Mesendoderm (in vitro differentiated cells): ENCODE measurements around the gene HTR3E.

Experiments
- DNase-seq: peaks from one replicate; pipeline ENCODE4 v3.0.0; 2013
- H2AK5ac ChIP-seq: 2 replicates; pipeline ENCODE4 v1.6.1; 2013; ENCODE audit warnings: low read length, inconsistent platforms
- H2BK120ac ChIP-seq: 2 replicates; pipeline ENCODE4 v1.6.1; 2013; ENCODE audit warnings: low read depth, mild to moderate bottlenecking, low read length, moderate library complexity, mixed read lengths
- H2BK15ac ChIP-seq: replicated peaks from 2 replicates; pipeline ENCODE4 v1.6.1; 2013; ENCODE audit warnings: low read depth, mild to moderate bottlenecking, moderate library complexity
- H2BK5ac ChIP-seq: 2 replicates; pipeline ENCODE4 v1.6.1; 2013; ENCODE audit warnings: low read length, inconsistent platforms
- H3K18ac ChIP-seq: 2 replicates; pipeline ENCODE4 v1.6.1; 2013; ENCODE audit warnings: mild to moderate bottlenecking, low read length, mixed read lengths
- H3K23ac ChIP-seq: one replicate; pipeline ENCODE4 v1.6.1; 2013; ENCODE audit warnings: low read length
- H3K27ac ChIP-seq: 2 replicates; pipeline ENCODE4 v1.5.1; 2013; ENCODE audit warnings: low read depth, mild to moderate bottlenecking, inconsistent platforms, low read length, moderate library complexity
- H3K27me3 ChIP-seq: 2 replicates; pipeline ENCODE4 v1.6.1; 2013; ENCODE audit warnings: low read length, control low read depth, mild to moderate bottlenecking, inconsistent platforms; ENCODE audit not compliant: insufficient read depth, poor library complexity
- H3K36me3 ChIP-seq: 2 replicates; pipeline ENCODE4 v1.6.1; 2013; ENCODE audit warnings: low read length, inconsistent platforms; ENCODE audit not compliant: control insufficient read depth, insufficient read depth
- H3K4ac ChIP-seq: one replicate; pipeline ENCODE4 v1.6.1; 2013; ENCODE audit warnings: low read depth, mild to moderate bottlenecking, low read length, moderate library complexity
- H3K4me1 ChIP-seq: 2 replicates; pipeline ENCODE4 v1.6.1; 2013; ENCODE audit warnings: low read depth, low read length, inconsistent platforms; ENCODE audit not compliant: control insufficient read depth
- H3K4me2 ChIP-seq: 2 replicates; pipeline ENCODE4 v1.6.1; 2013; ENCODE audit warnings: low read length
- H3K4me3 ChIP-seq: 2 replicates; pipeline ENCODE4 v1.5.1; 2013; ENCODE audit warnings: mild to moderate bottlenecking, low read length
- H3K56ac ChIP-seq: one replicate; pipeline ENCODE4 v1.6.1; 2013; ENCODE audit warnings: low read length
- H3K79me1 ChIP-seq: 2 replicates; pipeline ENCODE4 v1.6.1; 2013; ENCODE audit warnings: low read length, inconsistent platforms
- H3K79me2 ChIP-seq: 2 replicates; pipeline ENCODE4 v1.6.1; 2013; ENCODE audit warnings: mild to moderate bottlenecking, low read length; ENCODE audit not compliant: control insufficient read depth, insufficient read depth
- H3K9ac ChIP-seq: 2 replicates; pipeline ENCODE4 v1.6.1; 2013; ENCODE audit warnings: low read length, inconsistent platforms
- H4K5ac ChIP-seq: one replicate; pipeline ENCODE4 v1.6.1; 2013; ENCODE audit warnings: low read length
- H4K8ac ChIP-seq: one replicate; pipeline ENCODE4 v1.6.1; 2013; ENCODE audit warnings: low read depth, mild to moderate bottlenecking, control low read depth, low read length, moderate library complexity
- WGBS: extraction: QIAGEN DNeasy Blood & Tissue Kit; methylation state at CpG from one replicate; pipeline ENCODE4 v1.1.7; 2013; ENCODE audit warnings: low lambda C conversion rate, missing lambda C conversion rate; ENCODE audit not compliant: insufficient coverage; ENCODE audit errors: extremely low coverage; 5-methylcytosine and 5-hydroxymethylcytosine counted together

The HTR3E gene

DNA sequence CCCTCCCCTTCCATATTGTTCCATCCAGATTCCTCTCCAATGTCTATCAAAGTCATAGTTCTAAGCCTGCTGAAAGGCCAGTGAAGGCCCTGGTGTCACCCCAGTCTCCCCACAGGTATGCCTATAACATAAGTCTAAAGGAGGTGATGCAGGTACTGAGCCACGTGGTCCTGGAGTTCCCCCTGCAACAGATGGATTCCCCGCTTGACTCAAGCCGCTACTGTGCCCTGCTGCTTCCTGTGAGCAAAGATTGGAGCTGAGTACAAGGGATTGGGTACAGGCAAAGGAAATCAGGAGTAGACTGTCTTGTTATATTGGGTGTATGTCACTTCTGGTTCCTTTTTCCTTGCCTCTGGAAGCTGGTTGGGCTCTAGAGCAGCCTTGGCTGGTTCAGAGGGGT, 46.5 kb downstream of the HTR3E start:
- H3K36me3 ChIP-seq: peaks cover 10% of the 10 kb centered on the region

DNA sequence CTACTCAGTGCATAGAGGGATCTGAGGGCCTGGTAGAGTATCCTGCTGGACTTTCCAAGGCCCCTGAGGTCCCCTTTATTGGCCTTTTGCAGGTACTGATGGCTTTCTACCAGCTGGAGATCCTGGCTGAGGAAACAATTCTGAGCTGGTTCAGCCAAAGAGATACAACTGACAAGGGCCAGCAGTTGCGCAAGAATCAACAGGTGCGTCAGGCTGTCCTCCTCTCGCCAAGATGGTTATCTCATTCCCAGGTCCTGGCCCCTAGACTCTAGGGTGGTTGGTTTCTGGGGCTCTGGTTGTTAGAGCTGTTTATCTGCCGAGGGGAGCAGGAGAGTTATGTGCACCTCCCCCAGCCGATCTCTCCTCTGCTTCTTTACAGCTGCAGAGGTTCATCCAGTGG, 47.6 kb downstream of the HTR3E start:
- WGBS: no CpG with 5 or more reads among the region's 5 CpGs
- peaks cover 10% of the 10 kb centered on the region for H3K36me3 ChIP-seq
- no peak overlapping the region for H2BK5ac ChIP-seq
- no peak overlapping the region for H4K5ac ChIP-seq
- H4K8ac ChIP-seq: no peak overlapping the region
- H3K79me2 ChIP-seq: no peaks in the 10 kb centered on the region
- no peak overlapping the region for H3K18ac ChIP-seq
- H3K79me1 ChIP-seq: peaks cover 2% of the 10 kb centered on the region
- no peak overlapping the region for H3K4me2 ChIP-seq
- H2AK5ac ChIP-seq: no peak overlapping the region
- H2BK15ac ChIP-seq: no peak overlapping the region
- no peak overlapping the region for H3K27ac ChIP-seq
- H3K4me3 ChIP-seq: no peak overlapping the region
- no peak for DNase-seq
- no peaks in the 10 kb centered on the region for H3K4me1 ChIP-seq
- no peak overlapping the region for H3K23ac ChIP-seq
- H3K27me3 ChIP-seq: no peaks in the 10 kb centered on the region
- no peak overlapping the region for H3K56ac ChIP-seq
- H2BK120ac ChIP-seq: no peak overlapping the region
- H3K9ac ChIP-seq: no peak overlapping the region
- H3K4ac ChIP-seq: no peak overlapping the region

More for the DNA sequence above, 46.5 kb downstream of the HTR3E start:
- no peak overlapping the region for H3K9ac ChIP-seq
- no peaks in the 10 kb centered on the region for H3K27me3 ChIP-seq
- peaks cover 2% of the 10 kb centered on the region for H3K79me1 ChIP-seq
- no peak for DNase-seq
- H2BK15ac ChIP-seq: no peak overlapping the region
- H2BK5ac ChIP-seq: no peak overlapping the region
- H2BK120ac ChIP-seq: no peak overlapping the region
- no peak overlapping the region for H4K5ac ChIP-seq
- H3K4ac ChIP-seq: no peak overlapping the region
- no peak overlapping the region for H3K56ac ChIP-seq
- H3K18ac ChIP-seq: no peak overlapping the region
- no CpG with 5 or more reads among the region's 3 CpGs for WGBS
- H3K27ac ChIP-seq: no peak overlapping the region
- H4K8ac ChIP-seq: no peak overlapping the region
- H3K23ac ChIP-seq: no peak overlapping the region
- H3K79me2 ChIP-seq: no peaks in the 10 kb centered on the region
- H3K4me1 ChIP-seq: no peaks in the 10 kb centered on the region
- H2AK5ac ChIP-seq: no peak overlapping the region
- H3K4me2 ChIP-seq: no peak overlapping the region
- H3K4me3 ChIP-seq: no peak overlapping the region

DNA sequence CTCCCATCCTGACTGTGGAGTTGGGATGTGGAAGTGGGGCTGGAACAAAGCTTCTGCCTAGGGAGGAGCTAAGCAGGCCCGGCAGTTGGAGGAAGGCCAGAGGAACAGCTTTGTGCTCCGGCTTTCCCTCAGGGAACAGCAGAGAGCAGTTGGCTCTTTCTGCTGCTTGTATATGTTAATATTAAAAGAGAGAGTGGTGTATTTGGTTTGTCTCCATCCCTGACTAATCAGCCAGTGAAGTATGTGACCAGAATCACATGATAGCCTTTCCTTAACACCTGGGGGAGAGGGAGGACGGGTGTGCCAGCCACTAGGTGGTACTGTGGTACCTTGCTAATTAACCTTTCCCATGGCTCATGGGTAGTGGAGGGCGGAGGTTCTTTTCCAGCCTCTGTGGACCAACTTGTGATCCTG, 48.3 kb downstream of the HTR3E start:
- Histone ChIP-seq H2AK5ac (no peak overlapping the region), H2BK120ac (no peak overlapping the region), H2BK15ac (no peak overlapping the region), H4K8ac (no peak overlapping the region), H3K4ac (no peak overlapping the region), H3K27ac (no peak overlapping the region), H3K4me3 (no peak overlapping the region), H3K79me1 (peaks cover 2% of the 10 kb centered on the region), H3K9ac (no peak overlapping the region), H3K56ac (no peak overlapping the region), H3K4me2 (no peak overlapping the region), H3K79me2 (no peaks in the 10 kb centered on the region), H3K23ac (no peak overlapping the region), H3K36me3 (peaks cover 10% of the 10 kb centered on the region), H2BK5ac (no peak overlapping the region), H4K5ac (no peak overlapping the region), H3K4me1 (no peaks in the 10 kb centered on the region), H3K27me3 (no peaks in the 10 kb centered on the region), H3K18ac (no peak overlapping the region)
- peak; percentile 79 for DNase-seq
- no CpG with 5 or more reads among the region's 4 CpGs for WGBS

DNA sequence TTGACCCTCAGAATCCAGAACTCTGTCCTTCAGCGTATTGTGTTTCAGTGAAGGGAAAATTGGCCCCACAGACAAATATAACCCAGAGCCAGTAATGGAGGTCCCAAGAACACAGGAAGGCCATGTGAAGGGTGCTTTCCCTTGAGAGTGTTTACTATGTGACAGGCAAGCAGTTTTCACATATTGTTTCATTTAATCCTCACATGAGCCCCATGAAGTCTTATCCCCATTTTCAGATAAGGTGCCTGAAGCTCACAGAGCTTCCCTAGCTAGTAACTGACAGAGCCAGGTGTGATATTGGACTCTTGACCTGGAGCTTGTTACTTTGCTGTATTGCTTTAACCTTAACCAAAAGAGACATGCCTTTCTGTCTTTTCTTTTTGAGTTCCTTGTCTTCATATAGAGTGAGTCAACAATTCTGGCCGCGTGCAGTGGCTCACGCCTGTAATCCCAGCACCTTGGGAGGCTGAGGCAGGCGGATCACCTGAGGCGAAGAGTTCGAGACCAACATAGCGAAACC, 48.9 kb downstream of the HTR3E start:
- Histone ChIP-seq H3K36me3 (peaks cover 8% of the 10 kb centered on the region), H3K4me3 (no peak overlapping the region), H3K27ac (no peak overlapping the region), H3K79me1 (no peaks in the 10 kb centered on the region), H3K4me1 (no peaks in the 10 kb centered on the region), H3K27me3 (no peaks in the 10 kb centered on the region), H3K23ac (no peak overlapping the region), H3K4ac (no peak overlapping the region), H4K8ac (no peak overlapping the region), H2BK120ac (no peak overlapping the region), H3K9ac (no peak overlapping the region), H3K18ac (no peak overlapping the region), H2BK15ac (no peak overlapping the region), H3K56ac (no peak overlapping the region), H3K4me2 (no peak overlapping the region), H2AK5ac (no peak overlapping the region), H3K79me2 (no peaks in the 10 kb centered on the region), H4K5ac (no peak overlapping the region), H2BK5ac (no peak overlapping the region)
- no CpG with 5 or more reads among the region's 8 CpGs for WGBS
- no peak for DNase-seq

DNA sequence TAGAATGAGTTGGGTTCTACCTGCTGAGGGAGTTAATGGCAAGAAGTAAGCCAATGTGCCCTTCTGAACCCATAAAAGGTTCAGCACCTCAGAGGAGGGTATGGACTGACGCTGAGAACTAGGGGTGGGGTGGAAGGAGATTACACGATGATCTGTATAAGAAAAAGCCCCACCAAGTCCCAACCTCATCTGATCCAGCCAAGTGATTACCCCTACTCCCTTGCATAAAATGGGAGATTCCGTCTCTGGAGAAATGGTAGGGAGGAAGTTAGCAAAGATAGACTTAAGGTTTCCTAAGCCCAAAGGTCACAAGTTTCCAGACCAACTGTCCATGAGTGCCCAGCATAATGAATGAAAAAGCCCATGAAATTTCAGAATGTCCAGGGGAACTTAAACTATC, 51.2 kb downstream of the HTR3E start:
- no peak for DNase-seq
- H3K27ac ChIP-seq: no peak overlapping the region

DNA sequence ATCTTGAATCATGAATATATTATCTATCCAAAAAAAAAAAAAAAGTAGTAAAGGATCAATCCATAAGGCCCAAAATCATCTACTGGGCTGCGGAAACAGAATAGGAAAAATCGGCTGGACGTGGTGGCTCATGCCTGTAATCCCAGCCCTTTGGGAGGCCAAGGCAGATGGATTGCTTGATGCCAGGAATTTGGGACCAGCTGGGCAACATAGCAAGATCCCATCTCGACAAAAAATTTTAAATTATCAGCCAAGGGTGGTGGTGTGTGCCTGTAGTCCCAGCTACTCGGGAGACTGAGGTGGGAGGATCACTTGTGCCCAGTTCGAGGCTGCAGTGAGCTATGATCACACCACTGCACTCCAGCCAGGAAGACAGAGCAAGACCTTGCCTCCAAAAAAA, 52.3 kb downstream of the HTR3E start:
- no peak overlapping the region for H3K4me2 ChIP-seq
- no peak overlapping the region for H2BK120ac ChIP-seq
- WGBS: no CpG with 5 or more reads among the region's 6 CpGs
- no peak overlapping the region for H3K56ac ChIP-seq
- H3K23ac ChIP-seq: no peak overlapping the region
- H3K79me2 ChIP-seq: no peaks in the 10 kb centered on the region
- peaks cover under 1% of the 10 kb centered on the region for H3K79me1 ChIP-seq
- H3K4me3 ChIP-seq: no peak overlapping the region
- no peak for DNase-seq
- H3K27ac ChIP-seq: no peak overlapping the region
- no peak overlapping the region for H3K4ac ChIP-seq
- H4K5ac ChIP-seq: no peak overlapping the region
- H3K4me1 ChIP-seq: no peaks in the 10 kb centered on the region
- peaks cover under 1% of the 10 kb centered on the region for H3K36me3 ChIP-seq
- H3K27me3 ChIP-seq: no peaks in the 10 kb centered on the region
- no peak overlapping the region for H2BK5ac ChIP-seq
- no peak overlapping the region for H2BK15ac ChIP-seq
- H2AK5ac ChIP-seq: no peak overlapping the region
- H3K18ac ChIP-seq: no peak overlapping the region
- H3K9ac ChIP-seq: no peak overlapping the region
- no peak overlapping the region for H4K8ac ChIP-seq

More for the DNA sequence above, 51.2 kb downstream of the HTR3E start:
- no peak overlapping the region for H4K8ac ChIP-seq
- H3K79me2 ChIP-seq: no peaks in the 10 kb centered on the region
- no peak overlapping the region for H2BK5ac ChIP-seq
- no peak overlapping the region for H2BK120ac ChIP-seq
- no peaks in the 10 kb centered on the region for H3K27me3 ChIP-seq
- H2BK15ac ChIP-seq: no peak overlapping the region
- H3K4ac ChIP-seq: no peak overlapping the region
- H3K36me3 ChIP-seq: peaks cover 3% of the 10 kb centered on the region
- H3K18ac ChIP-seq: no peak overlapping the region
- no peaks in the 10 kb centered on the region for H3K4me1 ChIP-seq
- H3K9ac ChIP-seq: no peak overlapping the region
- H3K23ac ChIP-seq: no peak overlapping the region
- H4K5ac ChIP-seq: no peak overlapping the region
- H3K4me3 ChIP-seq: no peak overlapping the region
- WGBS: no CpG with 5 or more reads among the region's 3 CpGs
- no peak overlapping the region for H3K56ac ChIP-seq
- no peaks in the 10 kb centered on the region for H3K79me1 ChIP-seq
- H2AK5ac ChIP-seq: no peak overlapping the region
- H3K4me2 ChIP-seq: no peak overlapping the region
